GM18870 (cell line): ENCODE data around the gene HOMER2.
"Not testable (repeated sequence)": the region's sequence is repeated elsewhere in the genome, so short reads cannot be mapped to it uniquely, and the experiment has no call there.

Source experiments
- ATAC-seq: cut with Tn5 transposase; IDR thresholded peaks from one replicate; pipeline ENCODE4 v1.9.1; 2021; ENCODE audit warnings: moderate library complexity; ENCODE audit not compliant: unreplicated experiment

The HOMER2 gene

DNA sequence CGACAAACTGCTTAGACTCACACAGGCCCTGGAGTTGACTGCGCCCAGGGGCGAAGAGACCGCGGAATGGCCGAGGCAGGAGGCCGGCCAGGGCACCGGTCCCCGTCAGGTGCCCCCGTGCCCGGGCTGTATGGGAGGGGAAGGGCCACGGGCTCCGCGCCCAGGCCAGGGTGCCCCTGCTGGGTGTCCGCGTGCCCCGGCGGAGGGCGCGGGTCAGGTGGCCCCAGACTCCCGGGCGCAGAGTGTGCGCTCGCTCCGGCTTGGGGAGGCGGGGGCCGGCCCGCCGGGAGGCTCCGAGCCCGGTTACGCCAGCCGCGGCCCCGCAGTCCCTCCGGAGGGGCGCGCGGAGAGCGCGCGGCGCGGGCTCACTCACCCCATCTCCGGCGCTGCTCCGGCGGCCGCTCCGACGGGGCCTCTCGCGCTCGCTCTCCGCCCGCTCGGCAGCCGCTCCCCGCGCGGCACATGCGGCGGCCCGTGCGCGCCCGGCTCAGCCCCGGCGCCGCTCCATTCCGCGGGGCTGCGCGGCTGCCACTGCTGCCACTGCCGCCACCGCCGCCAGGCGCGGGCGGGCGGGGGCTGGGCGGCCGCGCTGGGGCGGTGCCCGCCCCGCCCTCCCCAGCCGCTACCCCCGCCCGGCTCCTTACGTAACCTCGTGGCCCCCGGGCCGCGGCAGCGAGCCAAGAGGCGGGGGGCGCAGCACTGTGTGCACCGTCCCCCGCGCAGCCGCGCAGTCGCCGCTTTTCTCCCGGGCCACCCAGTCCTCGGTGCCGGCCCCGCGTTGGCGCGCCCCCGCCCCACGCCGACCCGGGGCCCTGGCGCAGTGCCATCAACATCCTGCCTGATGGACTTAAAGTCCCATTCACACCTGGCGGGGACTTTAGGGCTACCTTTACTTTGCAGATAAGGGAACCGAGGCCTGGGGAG lies at the start of gene HOMER2:
TSS of gene HOMER2 (minus strand) at position 563 of the 924 bp plus-strand sequence. CDS start at position 378, 185 bp downstream.
- ATAC-seq = no peak

DNA sequence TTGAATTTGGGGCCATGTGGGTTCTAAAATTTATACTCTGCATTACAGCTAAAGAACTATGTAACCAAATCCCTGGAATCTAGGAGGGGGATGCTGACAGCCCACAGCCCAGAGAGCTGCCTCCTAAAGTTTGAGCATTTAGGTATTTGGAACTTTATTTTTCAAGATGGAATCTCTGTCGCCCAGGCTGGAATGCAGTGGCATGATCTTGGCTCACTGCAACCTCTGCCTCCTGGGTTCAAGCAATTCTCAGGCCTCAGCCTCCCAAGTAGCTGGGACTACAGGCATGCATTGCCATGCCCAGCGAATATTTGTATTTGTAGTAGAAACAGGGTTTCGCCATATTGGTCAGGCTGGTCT lies 48.1 kb upstream of the HOMER2 start:
- ATAC-seq = not testable (repeated sequence)

DNA sequence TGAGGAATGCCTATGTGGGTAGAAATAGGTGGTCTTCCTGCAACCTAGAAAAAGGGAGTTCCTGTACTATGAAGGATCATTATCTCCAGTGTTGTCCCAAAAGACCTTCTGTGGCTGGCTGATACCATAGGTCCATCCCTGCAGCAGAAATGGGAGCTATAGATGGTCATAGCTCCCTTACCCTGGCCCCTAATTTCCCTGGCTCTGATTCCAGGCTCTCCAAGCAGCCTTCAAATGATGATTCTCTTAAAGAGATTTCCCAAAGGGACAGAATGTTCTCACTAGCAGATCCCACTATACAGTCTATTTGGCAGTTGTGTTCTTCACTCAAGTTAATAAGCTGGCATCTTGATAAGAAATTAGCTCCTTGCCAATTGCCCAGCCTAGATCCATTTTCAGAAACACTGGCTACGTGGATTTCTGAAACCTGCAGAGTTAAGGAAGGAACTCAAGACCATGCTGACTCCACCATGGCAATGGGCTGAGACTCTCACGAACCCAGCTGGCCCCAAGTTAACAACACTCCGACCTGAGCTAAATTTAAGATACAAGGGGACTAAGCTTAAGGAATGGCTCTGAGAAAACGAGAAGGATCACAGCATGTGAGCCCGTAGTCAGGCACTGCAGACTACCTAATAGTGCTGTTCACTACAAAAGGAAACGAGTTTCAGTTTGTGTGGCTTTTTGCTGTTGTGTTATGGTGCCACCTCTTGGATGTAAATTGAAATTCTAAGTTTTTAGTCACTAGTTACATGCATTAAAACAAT lies 47.6 kb upstream of the HOMER2 start:
- peak; percentile 82 for ATAC-seq

DNA sequence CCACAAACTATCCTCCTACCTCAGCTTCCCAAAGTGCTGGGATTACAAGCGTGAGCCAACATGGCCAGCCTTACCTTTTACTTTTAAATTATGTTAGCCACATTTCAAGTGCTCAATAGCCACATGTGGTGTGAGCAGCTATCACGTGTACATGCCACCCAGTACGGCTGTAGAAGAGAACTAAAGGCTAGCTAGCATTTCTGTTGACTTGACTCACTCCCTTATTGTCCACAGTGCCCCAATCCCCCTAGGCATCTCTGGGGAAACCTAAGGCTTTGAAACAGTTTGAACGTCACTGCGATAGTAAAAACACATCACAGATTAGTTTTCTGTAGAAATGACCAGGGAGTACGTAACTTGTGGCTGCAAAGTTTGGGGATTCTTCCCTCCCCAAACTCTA lies 46.9 kb upstream of the HOMER2 start:
- ATAC-seq = no peak

DNA sequence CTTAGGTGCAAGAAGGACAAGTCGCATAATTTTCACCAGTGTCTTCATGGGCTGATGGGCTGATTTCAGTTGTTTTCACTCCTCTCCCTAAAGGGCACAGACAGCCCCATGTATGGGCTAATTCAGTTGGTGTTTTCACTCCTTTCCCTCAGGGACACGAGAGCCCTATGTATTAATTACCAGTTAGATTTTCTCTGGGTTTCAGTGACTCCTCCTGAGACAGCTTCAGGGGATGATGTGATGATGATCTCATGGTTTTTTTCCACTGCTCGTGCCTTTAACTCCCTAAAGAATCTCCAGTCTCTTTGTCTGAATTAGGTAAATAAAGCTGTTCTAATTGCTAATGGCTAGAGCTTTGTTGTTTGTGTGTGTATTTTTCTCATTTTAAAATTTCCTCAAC lies 43.4 kb upstream of the HOMER2 start:
- ATAC-seq = no peak

DNA sequence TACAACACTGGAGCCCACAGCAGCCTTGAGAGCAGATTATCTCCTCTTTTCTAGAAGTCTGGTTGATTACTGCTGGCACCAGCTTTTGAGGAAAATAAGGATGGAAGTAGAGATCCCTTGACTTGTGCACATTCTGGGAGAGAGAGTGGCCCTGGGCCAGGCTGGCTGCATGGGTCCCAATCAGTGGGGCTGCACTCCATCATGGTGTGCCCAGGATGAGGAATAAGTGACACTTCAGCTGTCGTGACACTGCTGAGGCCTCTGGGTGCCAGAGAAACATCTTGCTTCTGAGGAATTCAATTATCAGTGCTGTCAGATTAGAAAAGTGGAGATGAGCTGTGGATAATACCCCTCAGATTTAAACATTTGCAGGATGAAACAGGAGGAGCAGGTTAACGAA lies 42.6 kb upstream of the HOMER2 start:
- no peak for ATAC-seq

DNA sequence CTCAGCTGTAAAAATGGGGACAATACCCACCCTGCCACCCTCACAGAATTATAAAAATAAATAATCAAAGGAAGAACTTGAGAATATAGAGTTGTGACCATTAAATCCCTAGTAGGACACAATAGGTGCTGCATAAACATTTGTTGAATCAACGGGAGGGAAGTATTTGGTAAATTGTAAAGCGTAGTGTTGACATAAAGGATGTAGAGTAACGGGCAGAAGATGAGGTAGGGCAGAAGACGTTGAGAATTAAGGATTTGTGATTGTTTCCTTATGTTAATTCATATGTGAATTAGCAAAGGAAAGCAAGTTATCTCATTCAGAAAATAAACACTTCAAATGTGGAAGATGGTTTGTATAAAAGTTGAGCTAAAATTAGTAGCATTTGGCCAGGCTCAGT lies 40.6 kb upstream of the HOMER2 start:
- no peak for ATAC-seq

DNA sequence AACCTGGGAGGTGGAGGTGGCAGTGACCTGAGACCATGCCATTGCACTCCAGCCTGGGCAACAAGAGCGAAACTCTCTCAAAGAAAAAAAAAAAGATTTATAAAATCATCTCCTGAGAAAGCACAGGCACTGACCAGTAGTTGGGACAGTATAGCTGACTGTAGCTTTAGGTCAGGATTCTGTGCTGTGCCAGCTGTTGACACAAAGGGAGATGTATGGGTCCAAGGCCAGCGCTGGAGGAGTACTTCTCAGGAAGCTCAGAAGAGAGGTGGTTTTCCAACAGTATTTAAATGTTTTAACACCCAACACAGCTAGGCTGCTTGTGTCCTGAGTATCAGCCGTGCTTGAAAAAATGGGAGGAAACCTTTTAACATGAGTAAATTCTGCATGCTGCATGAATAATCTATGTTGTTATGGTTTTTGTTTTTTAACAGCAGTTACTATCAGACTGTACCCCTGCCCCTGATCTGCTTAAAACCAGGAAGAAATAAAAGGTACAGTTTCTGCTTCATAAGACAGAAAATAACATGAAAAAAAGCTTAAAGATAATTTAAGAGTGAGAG lies 40.0 kb upstream of the HOMER2 start:
- no peak for ATAC-seq

DNA sequence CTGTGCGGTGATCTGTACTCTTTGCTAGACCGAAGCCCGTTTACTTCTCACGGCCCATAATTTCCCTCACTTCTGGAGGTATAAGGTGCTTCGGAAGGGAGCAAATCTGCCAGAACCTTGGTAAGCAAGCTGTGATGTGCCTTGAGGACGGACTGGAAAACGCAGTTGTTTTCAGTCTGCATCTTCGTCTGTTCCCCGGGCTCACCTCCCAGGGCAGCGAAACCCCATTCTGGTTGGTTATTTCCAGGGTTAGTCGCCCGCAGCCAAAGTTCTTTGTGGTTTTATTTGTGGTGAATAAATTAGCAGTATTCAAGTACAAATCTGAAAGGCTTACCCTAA lies 33.9 kb upstream of the HOMER2 start:
- ATAC-seq = peak; percentile 8

DNA sequence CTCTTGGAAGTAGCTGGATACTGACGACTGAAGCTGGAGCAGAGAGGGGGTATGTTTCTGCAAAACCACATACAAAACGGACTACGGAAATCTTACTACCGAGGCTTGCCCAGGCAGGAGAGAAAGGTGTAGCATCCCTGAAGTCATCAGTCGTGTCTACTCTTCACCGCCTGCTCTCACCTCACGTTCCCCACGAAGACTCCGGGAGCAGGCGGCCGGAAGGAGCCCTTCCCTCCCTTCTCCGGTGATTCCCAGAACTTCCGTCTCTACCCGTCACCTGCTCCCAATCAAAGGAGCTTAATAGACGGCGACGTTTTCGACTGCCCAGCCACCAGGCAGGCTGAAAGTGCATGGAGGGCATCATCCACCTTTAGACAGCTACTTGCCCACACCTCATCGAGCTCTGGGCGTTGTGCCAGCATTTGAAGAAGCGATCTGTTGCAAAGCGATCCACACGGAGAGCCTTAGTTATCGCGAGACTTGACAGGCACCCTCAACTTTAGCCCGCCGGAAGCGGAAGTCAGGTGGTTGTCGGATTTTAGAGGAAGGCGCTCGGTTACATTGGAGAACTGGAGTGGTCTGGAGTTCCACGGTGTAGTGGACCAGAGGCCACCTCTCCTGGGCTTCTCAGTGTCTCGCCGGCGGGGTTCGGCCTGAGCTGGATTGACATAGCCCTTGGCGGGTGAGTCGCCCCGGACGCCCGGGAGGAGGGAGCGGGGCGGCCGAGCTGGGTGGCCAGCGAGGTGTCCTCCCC lies 33.3 kb upstream of the HOMER2 start, which contains the start of gene RAMAC:
TSS of gene RAMAC (plus strand) at position 523 of the 754 bp plus-strand sequence. CDS start 2,809 bp downstream, outside the sequence.
- peak; percentile 94 for ATAC-seq

DNA sequence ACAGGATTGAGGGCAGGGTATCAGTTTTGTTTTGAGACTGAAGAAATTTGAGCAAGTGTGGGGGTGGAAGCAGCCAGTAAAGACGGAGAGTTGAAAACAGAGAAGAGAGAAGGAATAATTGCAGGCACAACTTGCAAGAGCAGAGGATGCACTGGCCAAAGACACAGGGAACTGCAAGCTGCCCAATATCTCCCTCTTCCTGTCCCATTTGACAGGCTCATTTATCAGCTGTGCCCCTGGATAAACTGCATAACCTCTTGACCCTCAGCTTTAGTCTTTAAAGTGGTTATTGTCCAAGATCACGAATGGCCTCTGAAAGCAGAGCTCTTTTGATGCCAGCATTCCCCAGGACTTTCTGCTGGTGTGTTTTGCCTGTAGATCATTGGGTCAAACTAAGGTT lies 28.5 kb upstream of the HOMER2 start:
- no peak for ATAC-seq

DNA sequence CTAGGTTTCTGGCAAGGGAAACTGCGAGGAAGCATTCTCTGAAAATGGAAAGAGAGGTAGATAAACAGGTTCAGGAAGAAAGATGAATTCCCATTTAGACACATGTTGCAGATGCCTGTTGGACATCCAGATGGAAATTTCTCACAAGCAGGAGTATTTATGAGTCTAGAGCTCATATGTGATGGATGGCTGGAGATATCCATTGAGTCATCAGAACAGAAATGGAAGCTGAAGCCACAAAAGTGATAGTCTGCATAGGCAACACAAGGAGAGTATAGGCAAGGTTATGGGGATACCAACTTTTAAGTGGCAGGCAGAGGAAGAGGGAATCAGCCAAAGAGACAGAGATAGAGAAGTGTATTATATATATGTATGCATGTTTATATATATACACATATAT lies 27.2 kb upstream of the HOMER2 start:
- no peak for ATAC-seq

DNA sequence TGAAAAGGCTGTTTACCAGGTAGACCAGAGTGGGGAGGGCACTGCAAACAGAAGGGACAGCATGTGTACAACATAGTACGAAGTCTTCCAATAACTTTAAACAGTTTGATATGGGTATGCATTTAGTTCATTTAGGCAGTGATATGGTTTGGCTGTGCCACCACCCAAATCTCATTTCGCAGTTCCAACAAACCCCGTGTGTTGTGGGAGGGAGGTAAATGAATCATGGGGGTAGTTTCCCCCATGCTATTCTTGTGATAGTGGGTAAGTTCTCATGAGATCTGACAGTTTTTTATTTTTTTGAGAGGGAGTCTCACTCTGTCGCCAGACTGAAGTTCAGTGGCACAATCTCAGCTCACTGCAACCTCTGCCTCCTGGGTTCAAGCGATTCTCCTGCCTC lies 25.9 kb upstream of the HOMER2 start:
- no peak for ATAC-seq

DNA sequence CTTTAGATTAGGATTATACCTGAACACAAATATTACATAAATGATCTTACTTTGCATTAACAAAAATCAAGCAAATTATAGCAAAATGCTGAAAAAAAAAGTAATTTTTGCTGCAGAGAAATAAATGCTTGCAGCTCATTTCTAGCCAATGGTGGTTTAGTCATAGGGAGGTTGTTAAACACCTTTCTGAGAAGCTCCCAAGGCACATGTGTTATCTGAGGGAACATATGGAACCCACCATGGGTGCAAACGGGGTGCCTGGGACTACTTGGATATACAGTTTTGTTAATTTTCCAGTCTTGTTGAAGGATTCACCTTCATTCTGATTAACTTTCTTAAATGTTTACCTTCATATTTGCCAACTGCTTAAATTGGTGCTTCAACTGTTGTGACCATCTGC lies 24.6 kb upstream of the HOMER2 start:
- ATAC-seq = no peak

DNA sequence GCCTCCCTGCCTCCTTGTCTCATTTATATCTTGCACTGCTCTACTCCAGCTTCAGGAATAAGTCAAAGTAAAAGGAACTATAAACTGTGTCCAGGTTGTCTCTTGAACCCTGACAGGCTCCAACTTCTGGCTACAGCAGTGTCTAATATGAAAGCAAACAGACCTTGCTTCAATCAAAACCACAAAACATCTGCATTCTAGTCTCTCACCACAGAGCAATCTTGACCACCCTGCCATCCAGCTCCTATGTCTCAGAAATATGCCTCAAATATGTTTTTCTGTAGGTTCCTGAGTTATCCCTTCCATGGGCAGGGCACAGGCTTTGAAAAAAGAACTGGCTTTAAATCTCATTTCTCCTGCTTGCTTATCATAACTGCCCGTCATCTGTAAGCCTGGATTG lies 20.5 kb upstream of the HOMER2 start:
- ATAC-seq = no peak

DNA sequence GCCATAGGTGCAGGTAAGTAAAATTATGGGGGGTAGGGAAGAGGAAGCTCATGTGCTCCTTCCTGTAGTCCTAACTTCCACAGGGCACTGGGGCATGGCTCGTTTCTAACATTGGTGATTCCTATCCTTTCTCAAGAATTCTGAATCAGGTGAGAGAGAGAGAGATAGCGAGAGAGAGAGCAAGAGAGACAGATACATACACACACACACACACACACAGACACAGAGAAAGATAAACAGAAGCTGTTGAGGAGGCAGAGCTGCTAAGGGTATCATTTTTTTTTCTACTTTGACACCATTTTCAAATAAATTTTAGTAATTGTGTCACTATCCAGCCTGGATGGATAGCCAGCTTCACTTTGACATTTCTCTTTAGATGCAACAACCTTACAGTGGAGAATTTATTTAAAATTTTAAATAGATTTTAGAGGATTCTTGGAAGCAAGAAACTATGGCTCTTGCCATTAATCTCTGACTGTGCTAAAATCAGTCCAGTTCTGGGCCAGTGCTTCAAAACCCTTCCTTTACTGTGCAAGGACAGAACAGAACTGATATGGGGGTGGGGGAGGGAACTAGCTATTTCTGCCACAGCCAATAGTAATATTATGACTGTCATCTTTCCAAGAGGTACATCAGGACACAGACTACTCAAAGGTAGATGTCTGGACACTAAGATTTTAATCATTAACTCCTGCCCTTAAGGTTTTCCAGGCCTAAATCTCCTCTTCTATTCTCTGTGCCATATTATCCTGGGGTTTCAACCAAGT lies 18.9 kb upstream of the HOMER2 start:
- ATAC-seq = no peak

DNA sequence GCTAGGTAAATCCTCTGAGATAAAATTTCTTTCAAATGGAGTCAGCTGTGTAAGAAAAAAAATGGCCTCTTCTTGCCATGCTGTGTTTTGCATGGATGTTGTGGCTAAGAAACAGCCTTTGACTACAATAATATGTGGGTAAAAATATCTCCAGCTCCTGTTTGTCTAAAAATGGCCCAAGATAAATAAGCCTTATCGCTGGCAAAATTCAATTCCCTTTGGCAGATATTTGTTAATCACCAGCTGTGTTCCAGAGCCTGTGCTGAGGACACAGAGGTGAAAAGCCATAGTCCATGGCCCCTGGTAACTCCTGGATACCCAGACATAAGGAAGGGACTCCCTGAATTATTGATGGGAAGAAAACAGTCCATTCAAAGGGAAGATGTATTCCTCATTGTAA lies 18.2 kb upstream of the HOMER2 start:
- ATAC-seq = no peak

DNA sequence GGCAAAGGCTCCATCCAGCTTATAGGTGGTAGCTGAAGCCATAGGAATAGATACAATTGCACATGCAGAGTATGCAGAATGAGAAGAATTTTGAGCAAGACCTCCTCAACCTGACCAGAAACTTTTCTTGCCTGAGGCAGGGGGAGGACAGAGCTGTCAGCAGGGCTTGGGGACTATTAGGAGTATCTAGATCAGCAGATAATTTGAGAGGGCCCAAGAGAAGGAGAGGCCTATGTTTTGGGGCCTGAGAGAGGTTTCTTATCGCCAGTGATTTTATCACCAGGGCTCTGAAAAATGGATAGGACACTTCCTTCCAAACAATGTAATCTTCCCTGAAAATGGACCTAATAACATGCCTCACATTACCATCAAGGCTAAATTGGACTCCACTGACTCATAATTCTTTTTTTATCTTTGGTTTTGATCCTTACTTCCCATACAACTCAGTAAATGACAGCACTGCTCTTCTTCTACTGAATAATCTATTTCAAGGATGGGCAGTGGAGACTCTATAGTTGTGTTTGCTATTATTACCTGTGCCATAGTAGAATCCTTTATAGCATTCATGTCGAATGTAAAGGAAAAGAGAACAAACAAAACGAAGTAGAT lies 17.7 kb upstream of the HOMER2 start:
- no peak for ATAC-seq

DNA sequence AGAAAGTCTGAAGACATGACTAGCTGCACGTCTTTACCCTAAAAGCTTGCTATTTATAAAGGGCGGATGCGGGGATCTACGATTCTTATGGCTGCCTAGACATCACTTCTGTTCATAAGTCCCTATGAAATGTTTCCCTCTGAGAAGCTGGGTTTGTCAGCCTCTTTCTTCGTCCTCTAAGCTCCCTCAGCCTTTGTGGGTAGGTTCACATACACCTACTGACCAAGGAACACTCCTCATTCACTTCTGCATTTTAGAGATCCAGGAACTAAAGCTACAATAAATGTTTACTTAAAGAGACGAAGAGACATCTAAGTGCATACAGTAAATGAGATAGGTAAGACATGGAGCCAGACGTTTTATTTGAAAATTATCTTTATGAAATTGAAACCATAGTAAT lies 16.8 kb upstream of the HOMER2 start:
- ATAC-seq = no peak

DNA sequence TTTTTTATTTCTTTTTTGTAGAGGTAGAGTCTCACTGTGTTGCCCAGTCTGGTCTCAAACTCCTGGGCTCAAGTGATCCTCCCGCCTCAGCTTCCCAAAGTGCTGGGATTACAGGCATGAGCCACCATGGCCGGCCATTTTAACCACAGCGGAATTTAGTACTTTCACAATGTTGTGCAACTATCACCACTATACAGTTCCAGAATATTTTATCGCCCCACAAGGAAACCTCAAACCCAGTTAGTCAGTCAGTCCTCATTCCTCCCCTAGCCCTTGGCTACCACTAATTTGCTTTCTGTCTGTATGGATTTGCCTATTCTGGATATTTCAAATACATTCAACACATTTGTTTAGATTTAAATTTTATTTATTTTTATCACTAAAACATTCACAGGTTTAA lies 15.5 kb upstream of the HOMER2 start:
- no peak for ATAC-seq
